CD14-positive monocyte (primary cell): Measurements from ENCODE around the gene GNPTAB. TPM values are rescaled to one million over a fixed set of nuclear protein-coding genes. Genes with fewer than 3 reads are reported as not detected.
A peak's percentile ranks its signal among the peaks of the same experiment; 100 is the strongest.

ENCODE experiments used
- DNase-seq, 3 donors: peaks; one replicate each; pipeline ENCODE4 v3.0.0-alpha.2; 2011 to 2022
- H2AFZ ChIP-seq: 2 replicates; pipeline ENCODE4 v1.6.0; 2012; ENCODE audit warnings: mild to moderate bottlenecking, low read depth, low read length, inconsistent platforms; ENCODE audit not compliant: insufficient read depth, poor library complexity, severe bottlenecking
- H3K27ac ChIP-seq, 2 donors: 1 replicate in 1 of 2; 2 replicates in 1 of 2; pipeline ENCODE4 v1.5.1; 2012 to 2013; ENCODE audit warnings: low read length in 2 of 2, control low read depth in 1 of 2, inconsistent platforms in 1 of 2, low read depth in 1 of 2, mild to moderate bottlenecking in 1 of 2
- H3K27me3 ChIP-seq, 2 donors: one replicate each; pipeline versions ENCODE4 v1.6.0 to v1.6.1; 2011 to 2013; ENCODE audit warnings: low read length in 2 of 2; ENCODE audit not compliant: control insufficient read depth in 2 of 2, insufficient read depth in 2 of 2
- H3K36me3 ChIP-seq, 2 donors: replicated peaks in 1 of 2; 1 replicate in 1 of 2; 2 replicates in 1 of 2; pipeline versions ENCODE4 v1.5.1 to v1.6.1; 2012 to 2013; ENCODE audit warnings: low read length in 2 of 2, control low read depth in 1 of 2, inconsistent platforms in 1 of 2, mild to moderate bottlenecking in 1 of 2; ENCODE audit not compliant: insufficient read depth in 2 of 2, control insufficient read depth in 1 of 2
- H3K4me1 ChIP-seq, 2 donors: 1 replicate in 1 of 2; 2 replicates in 1 of 2; pipeline versions ENCODE4 v1.5.1 to v1.6.1; 2012 to 2013; ENCODE audit warnings: low read length in 2 of 2, control low read depth in 1 of 2, inconsistent platforms in 1 of 2, mild to moderate bottlenecking in 1 of 2, moderate library complexity in 1 of 2; ENCODE audit not compliant: insufficient read depth in 2 of 2, control insufficient read depth in 1 of 2
- H3K4me2 ChIP-seq: replicated peaks from 2 replicates; pipeline ENCODE3; 2012; ENCODE audit warnings: low read length, moderate library complexity, mild to moderate bottlenecking; ENCODE audit not compliant: poor library complexity, severe bottlenecking; ENCODE audit errors: extremely low read depth
- H3K4me3 ChIP-seq, 3 experiments: fragments of 200-600 bp in 1 of 3; sonication (generic) in 1 of 3; replicated peaks in 1 of 3; 1 replicate in 2 of 3; 2 replicates in 1 of 3; pipeline ENCODE4 v1.5.1; 2011 to 2013; ENCODE audit warnings: low read length in 3 of 3, mild to moderate bottlenecking in 3 of 3, control low read depth in 2 of 3, low read depth in 2 of 3, inconsistent platforms in 1 of 3, moderate library complexity in 1 of 3
- H3K79me2 ChIP-seq: 2 replicates; pipeline ENCODE4 v1.6.0; 2012; ENCODE audit warnings: mild to moderate bottlenecking, control low read depth, inconsistent platforms, low read length, moderate library complexity; ENCODE audit not compliant: insufficient read depth
- H3K9ac ChIP-seq: 2 replicates; pipeline ENCODE4 v1.6.0; 2017; ENCODE audit warnings: low read length, mild to moderate bottlenecking; ENCODE audit not compliant: insufficient read depth, poor library complexity, severe bottlenecking
- H3K9me3 ChIP-seq, 2 donors: replicated peaks in 1 of 2; 1 replicate in 1 of 2; 2 replicates in 1 of 2; pipeline versions ENCODE4 v1.5.1 to v1.6.1; 2012 to 2013; ENCODE audit warnings: low read length in 2 of 2, control low read depth in 1 of 2; ENCODE audit not compliant: control insufficient read depth in 1 of 2, insufficient read depth in 1 of 2
- H4K20me1 ChIP-seq: 2 replicates; pipeline ENCODE4 v1.6.0; 2012; ENCODE audit warnings: mild to moderate bottlenecking, low read length, control low read depth, moderate library complexity; ENCODE audit not compliant: insufficient read depth
- H3K27ac Mint-ChIP-seq, 7 donors: one replicate each; pipeline ENCODE4 v1.8.0; 2020; ENCODE audit warnings: mild to moderate bottlenecking in 7 of 7, mixed read lengths in 7 of 7, moderate library complexity in 6 of 7, inconsistent platforms in 2 of 7
- H3K27me3 Mint-ChIP-seq, 3 donors: one replicate each; pipeline ENCODE4 v1.8.0; 2021 to 2022; ENCODE audit warnings: low read depth in 3 of 3, mild to moderate bottlenecking in 3 of 3, mixed read lengths in 3 of 3, moderate library complexity in 3 of 3, inconsistent platforms in 1 of 3
- H3K36me3 Mint-ChIP-seq, 2 donors: one replicate each; pipeline ENCODE4 v1.8.0; 2020; ENCODE audit warnings: mixed read lengths in 2 of 2, inconsistent platforms in 1 of 2, mild to moderate bottlenecking in 1 of 2
- H3K4me1 Mint-ChIP-seq: one replicate; pipeline ENCODE4 v1.8.0; 2020; ENCODE audit warnings: mild to moderate bottlenecking, mixed read lengths
- H3K4me3 Mint-ChIP-seq, 2 donors: one replicate each; pipeline ENCODE4 v1.8.0; 2020; ENCODE audit warnings: mild to moderate bottlenecking in 2 of 2, mixed read lengths in 2 of 2, moderate library complexity in 1 of 2
- H3K9me3 Mint-ChIP-seq, 7 donors: one replicate each; pipeline ENCODE4 v1.8.0; 2020 to 2022; ENCODE audit warnings: mixed read lengths in 7 of 7, mild to moderate bottlenecking in 6 of 7, moderate library complexity in 6 of 7, inconsistent platforms in 2 of 7
- CTCF ChIP-seq: fragments of 200-600 bp; IDR thresholded peaks from one replicate; pipeline ENCODE4 v1.8.0; 2022; ENCODE audit warnings: antibody characterized with exemption, mild to moderate bottlenecking
- WGBS: methylation state at CpG from one replicate; pipeline ENCODE4 v1.1.5; 2013; ENCODE audit warnings: missing lambda C conversion rate; ENCODE audit not compliant: insufficient coverage; 5-methylcytosine and 5-hydroxymethylcytosine counted together
- intact Hi-C, 2 donors: fragments of 100-400 bp; cut with micrococcal nuclease; formaldehyde crosslinking; loops; one replicate each; pipeline versions ENCODE4 v1.15.0 to v1.15.1; 2023
- polyA plus RNA-seq, 3 donors: library from polyadenylated mRNA; depleted of rRNA in 1 of 3; unstranded in 2 of 3; stranded (reverse) in 1 of 3; fragments of 300-500 nt in 2 of 3; fragments of >200 nt in 1 of 3; fragmentation: Illumina TruSeq in 2 of 3; gene quantifications; 1 replicate in 2 of 3; 2 replicates in 1 of 3; pipeline ENCODE4 v1.2.3, GENCODE V29; 2012 to 2021

Gene GNPTAB
- polyA plus RNA-seq, 3 donors: 14.4 to 29.1 (median 24.1) TPM

GRCh38 chr12:101782273-101782731, 48.5 kb downstream of the GNPTAB start:
- H2AFZ ChIP-seq: no peak overlapping the region
- TF ChIP-seq CTCF: no peak
- no peaks in the 10 kb centered on the region for H3K9me3 Mint-ChIP-seq
- WGBS: 94% methylated on average over 3 of the region's 3 CpGs
- peak overlapping the region in 2 of 7 donors; percentile 5 to 45 for H3K27ac Mint-ChIP-seq
- no peaks in the 10 kb centered on the region for H4K20me1 ChIP-seq
- DNase-seq: no peak
- H3K4me3 Mint-ChIP-seq: no peak overlapping the region
- H3K79me2 ChIP-seq: peaks cover 6% of the 10 kb centered on the region
- no peak overlapping the region for H3K4me3 ChIP-seq
- peaks cover 42% of the 10 kb centered on the region for H3K4me1 Mint-ChIP-seq
- H3K4me2 ChIP-seq: no peak overlapping the region
- no peaks in the 10 kb centered on the region for H3K27me3 Mint-ChIP-seq
- no peak overlapping the region for H3K9ac ChIP-seq
- no peaks in the 10 kb centered on the region for H3K9me3 ChIP-seq
- peaks cover 43 to 65% of the 10 kb centered on the region in 2 donors for H3K36me3 Mint-ChIP-seq
- peaks cover 30 to 35% of the 10 kb centered on the region in 2 donors for H3K36me3 ChIP-seq
- intact Hi-C loops: no loop called here
- H3K27me3 ChIP-seq: no peaks in the 10 kb centered on the region
- peaks cover 39 to 44% of the 10 kb centered on the region in 2 donors for H3K4me1 ChIP-seq
- H3K27ac ChIP-seq: no peak overlapping the region

- Histone ChIP-seq H4K20me1 (no peaks in the 10 kb centered on the region), H3K9ac (no peak overlapping the region), H3K4me2 (no peak overlapping the region), H3K4me3 (no peak overlapping the region), H3K9me3 (no peaks in the 10 kb centered on the region), H3K4me1 (peaks cover 44 to 49% of the 10 kb centered on the region in 2 donors), H3K79me2 (peaks cover 6% of the 10 kb centered on the region), H2AFZ (no peak overlapping the region), H3K27ac (no peak overlapping the region), H3K36me3 (peaks cover 28 to 32% of the 10 kb centered on the region in 2 donors), H3K27me3 (no peaks in the 10 kb centered on the region)
- TF ChIP-seq CTCF: no peak
- Mint-ChIP-seq H3K36me3 (peaks cover 40 to 64% of the 10 kb centered on the region in 2 donors), H3K4me1 (peaks cover 47% of the 10 kb centered on the region), H3K27ac (peak overlapping the region in 1 of 7 donors; percentile 84), H3K4me3 (no peak overlapping the region), H3K27me3 (no peaks in the 10 kb centered on the region), H3K9me3 (no peaks in the 10 kb centered on the region)
- 100% methylated on average over 1 of the region's 3 CpGs for WGBS
- intact Hi-C loops: no loop called here
- DNase-seq: no peak
Observed at GRCh38 chr12:101781834-101782233, 48.9 kb downstream of the GNPTAB start.
